ENCODE measurements around the gene RAB29.

RAB29 gene

DNA sequence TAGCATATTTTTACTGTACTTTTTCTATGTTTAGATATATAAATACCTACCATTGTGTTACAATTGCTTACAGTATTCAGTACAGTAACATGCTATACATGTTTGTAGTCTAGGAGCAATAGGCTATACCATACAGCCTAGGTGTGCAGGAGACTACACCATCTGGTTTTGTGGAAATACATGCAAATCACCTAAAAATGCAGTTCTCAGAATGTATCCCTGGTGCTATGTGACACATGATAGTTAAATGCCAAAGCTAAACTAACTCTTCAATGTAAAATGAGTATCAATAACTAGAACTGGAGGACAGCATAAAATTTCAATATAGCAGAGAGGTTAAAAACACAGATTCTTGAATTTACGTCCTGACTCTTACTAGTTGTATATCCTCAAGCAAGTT lies 40.1 kb downstream of the RAB29 start:
- no peak for ATAC-seq
- no peak for TF ChIP-seq OSR1 (CRISPR knock-in tag; IDR thresholded peaks at IDR 0.05)
- TF ChIP-seq, protein P1, sequence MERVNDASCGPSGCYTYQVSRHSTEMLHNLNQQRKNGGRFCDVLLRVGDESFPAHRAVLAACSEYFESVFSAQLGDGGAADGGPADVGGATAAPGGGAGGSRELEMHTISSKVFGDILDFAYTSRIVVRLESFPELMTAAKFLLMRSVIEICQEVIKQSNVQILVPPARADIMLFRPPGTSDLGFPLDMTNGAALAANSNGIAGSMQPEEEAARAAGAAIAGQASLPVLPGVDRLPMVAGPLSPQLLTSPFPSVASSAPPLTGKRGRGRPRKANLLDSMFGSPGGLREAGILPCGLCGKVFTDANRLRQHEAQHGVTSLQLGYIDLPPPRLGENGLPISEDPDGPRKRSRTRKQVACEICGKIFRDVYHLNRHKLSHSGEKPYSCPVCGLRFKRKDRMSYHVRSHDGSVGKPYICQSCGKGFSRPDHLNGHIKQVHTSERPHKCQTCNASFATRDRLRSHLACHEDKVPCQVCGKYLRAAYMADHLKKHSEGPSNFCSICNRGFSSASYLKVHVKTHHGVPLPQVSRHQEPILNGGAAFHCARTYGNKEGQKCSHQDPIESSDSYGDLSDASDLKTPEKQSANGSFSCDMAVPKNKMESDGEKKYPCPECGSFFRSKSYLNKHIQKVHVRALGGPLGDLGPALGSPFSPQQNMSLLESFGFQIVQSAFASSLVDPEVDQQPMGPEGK (CRISPR knock-in tag; IDR thresholded peaks at IDR 0.05; ENCODE audit: borderline replicate concordance), result no peak
- no peak for TF ChIP-seq BACH2 (CRISPR knock-in tag; IDR thresholded peaks at IDR 0.05; ENCODE audit: borderline replicate concordance)
- TF ChIP-seq, protein P2, sequence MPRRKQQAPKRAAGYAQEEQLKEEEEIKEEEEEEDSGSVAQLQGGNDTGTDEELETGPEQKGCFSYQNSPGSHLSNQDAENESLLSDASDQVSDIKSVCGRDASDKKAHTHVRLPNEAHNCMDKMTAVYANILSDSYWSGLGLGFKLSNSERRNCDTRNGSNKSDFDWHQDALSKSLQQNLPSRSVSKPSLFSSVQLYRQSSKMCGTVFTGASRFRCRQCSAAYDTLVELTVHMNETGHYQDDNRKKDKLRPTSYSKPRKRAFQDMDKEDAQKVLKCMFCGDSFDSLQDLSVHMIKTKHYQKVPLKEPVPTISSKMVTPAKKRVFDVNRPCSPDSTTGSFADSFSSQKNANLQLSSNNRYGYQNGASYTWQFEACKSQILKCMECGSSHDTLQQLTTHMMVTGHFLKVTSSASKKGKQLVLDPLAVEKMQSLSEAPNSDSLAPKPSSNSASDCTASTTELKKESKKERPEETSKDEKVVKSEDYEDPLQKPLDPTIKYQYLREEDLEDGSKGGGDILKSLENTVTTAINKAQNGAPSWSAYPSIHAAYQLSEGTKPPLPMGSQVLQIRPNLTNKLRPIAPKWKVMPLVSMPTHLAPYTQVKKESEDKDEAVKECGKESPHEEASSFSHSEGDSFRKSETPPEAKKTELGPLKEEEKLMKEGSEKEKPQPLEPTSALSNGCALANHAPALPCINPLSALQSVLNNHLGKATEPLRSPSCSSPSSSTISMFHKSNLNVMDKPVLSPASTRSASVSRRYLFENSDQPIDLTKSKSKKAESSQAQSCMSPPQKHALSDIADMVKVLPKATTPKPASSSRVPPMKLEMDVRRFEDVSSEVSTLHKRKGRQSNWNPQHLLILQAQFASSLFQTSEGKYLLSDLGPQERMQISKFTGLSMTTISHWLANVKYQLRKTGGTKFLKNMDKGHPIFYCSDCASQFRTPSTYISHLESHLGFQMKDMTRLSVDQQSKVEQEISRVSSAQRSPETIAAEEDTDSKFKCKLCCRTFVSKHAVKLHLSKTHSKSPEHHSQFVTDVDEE (CRISPR knock-in tag; IDR thresholded peaks at IDR 0.05), result no peak
- TF ChIP-seq, protein P3, sequence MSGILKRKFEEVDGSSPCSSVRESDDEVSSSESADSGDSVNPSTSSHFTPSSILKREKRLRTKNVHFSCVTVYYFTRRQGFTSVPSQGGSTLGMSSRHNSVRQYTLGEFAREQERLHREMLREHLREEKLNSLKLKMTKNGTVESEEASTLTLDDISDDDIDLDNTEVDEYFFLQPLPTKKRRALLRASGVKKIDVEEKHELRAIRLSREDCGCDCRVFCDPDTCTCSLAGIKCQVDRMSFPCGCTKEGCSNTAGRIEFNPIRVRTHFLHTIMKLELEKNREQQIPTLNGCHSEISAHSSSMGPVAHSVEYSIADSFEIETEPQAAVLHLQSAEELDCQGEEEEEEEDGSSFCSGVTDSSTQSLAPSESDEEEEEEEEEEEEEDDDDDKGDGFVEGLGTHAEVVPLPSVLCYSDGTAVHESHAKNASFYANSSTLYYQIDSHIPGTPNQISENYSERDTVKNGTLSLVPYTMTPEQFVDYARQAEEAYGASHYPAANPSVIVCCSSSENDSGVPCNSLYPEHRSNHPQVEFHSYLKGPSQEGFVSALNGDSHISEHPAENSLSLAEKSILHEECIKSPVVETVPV (CRISPR knock-in tag; IDR thresholded peaks at IDR 0.05), result no peak
- no peak for TF ChIP-seq TCF4 (CRISPR knock-in tag; IDR thresholded peaks at IDR 0.05; ENCODE audit: borderline replicate concordance)
- no peak for TF ChIP-seq TOX (CRISPR knock-in tag; IDR thresholded peaks at IDR 0.05; ENCODE audit: borderline replicate concordance)
- TF ChIP-seq ZNF8 (CRISPR knock-in tag; IDR thresholded peaks at IDR 0.05), result no peak
- TF ChIP-seq, protein P4, sequence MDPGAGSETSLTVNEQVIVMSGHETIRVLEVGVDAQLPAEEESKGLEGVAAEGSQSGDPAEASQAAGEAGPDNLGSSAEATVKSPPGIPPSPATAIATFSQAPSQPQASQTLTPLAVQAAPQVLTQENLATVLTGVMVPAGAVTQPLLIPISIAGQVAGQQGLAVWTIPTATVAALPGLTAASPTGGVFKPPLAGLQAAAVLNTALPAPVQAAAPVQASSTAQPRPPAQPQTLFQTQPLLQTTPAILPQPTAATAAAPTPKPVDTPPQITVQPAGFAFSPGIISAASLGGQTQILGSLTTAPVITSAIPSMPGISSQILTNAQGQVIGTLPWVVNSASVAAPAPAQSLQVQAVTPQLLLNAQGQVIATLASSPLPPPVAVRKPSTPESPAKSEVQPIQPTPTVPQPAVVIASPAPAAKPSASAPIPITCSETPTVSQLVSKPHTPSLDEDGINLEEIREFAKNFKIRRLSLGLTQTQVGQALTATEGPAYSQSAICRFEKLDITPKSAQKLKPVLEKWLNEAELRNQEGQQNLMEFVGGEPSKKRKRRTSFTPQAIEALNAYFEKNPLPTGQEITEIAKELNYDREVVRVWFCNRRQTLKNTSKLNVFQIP (CRISPR knock-in tag; IDR thresholded peaks at IDR 0.05; ENCODE audit: borderline replicate concordance, low read depth), result no peak
- no peak for TF ChIP-seq SNAI2 (CRISPR knock-in tag; IDR thresholded peaks at IDR 0.05)
- TF ChIP-seq, protein P5, sequence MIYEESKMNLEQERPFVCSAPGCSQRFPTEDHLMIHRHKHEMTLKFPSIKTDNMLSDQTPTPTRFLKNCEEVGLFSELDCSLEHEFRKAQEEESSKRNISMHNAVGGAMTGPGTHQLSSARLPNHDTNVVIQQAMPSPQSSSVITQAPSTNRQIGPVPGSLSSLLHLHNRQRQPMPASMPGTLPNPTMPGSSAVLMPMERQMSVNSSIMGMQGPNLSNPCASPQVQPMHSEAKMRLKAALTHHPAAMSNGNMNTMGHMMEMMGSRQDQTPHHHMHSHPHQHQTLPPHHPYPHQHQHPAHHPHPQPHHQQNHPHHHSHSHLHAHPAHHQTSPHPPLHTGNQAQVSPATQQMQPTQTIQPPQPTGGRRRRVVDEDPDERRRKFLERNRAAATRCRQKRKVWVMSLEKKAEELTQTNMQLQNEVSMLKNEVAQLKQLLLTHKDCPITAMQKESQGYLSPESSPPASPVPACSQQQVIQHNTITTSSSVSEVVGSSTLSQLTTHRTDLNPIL (CRISPR knock-in tag; IDR thresholded peaks at IDR 0.05; ENCODE audit: low read depth), result no peak
- TF ChIP-seq ZC3H10 (CRISPR knock-in tag; IDR thresholded peaks at IDR 0.05), result no peak

DNA sequence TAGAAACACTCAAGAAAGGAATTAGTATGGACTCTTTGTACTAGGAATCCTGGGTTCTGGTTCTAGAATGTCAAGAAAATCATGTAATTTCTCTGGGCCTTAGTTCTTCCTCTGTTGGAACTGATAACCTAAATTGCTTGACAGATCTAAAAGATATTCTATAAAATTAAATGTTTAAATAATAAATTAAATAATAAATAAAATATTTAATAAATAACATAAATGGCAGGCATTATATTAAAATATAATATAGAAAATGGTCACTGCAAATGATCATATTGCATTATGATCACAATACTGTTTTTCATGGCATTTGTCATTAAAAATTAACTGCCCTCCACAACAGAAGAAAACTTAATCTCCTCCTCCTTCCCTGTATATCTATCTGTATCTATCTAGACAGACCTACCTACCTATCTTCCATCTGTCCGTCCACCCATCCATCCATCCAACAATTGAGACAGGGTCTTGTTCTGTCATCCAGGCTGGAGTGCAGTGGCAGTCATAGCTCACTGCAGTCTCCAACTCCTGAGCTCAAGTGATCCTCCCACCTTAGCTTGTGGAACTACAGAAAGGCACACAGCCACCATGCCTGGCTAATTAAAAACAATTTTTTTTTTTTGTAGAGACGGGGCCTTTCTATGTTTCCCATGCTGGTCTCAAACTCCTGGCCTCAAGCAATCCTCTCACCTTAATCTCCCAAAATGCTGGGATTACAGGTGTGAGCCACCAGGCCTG lies 41.7 kb downstream of the RAB29 start:
- TF ChIP-seq RARB (CRISPR knock-in tag; IDR thresholded peaks at IDR 0.05), result no peak
- no peak for TF ChIP-seq ZNF70 (CRISPR knock-in tag; IDR thresholded peaks at IDR 0.05)
- no peak for TF ChIP-seq OSR1 (CRISPR knock-in tag; IDR thresholded peaks at IDR 0.05)
- TF ChIP-seq, protein P3 (CRISPR knock-in tag; IDR thresholded peaks at IDR 0.05), result no peak
- TF ChIP-seq PPARA (CRISPR knock-in tag; IDR thresholded peaks at IDR 0.05; ENCODE audit: borderline replicate concordance), result no peak
- TF ChIP-seq, protein P1 (CRISPR knock-in tag; IDR thresholded peaks at IDR 0.05; ENCODE audit: borderline replicate concordance), result no peak
- no peak for TF ChIP-seq ZFP30 (CRISPR knock-in tag; IDR thresholded peaks at IDR 0.05)
- no peak for TF ChIP-seq SNAI2 (CRISPR knock-in tag; IDR thresholded peaks at IDR 0.05)
- TF ChIP-seq, protein P5 (CRISPR knock-in tag; IDR thresholded peaks at IDR 0.05; ENCODE audit: low read depth), result no peak
- ATAC-seq, result no peak
